Measurements from ENCODE around the gene SLC17A1.

Gene SLC17A1

GRCh38 chr6:25746968-25747367 is 84.9 kb downstream of the SLC17A1 start:
- Histone ChIP-seq H3K4me3 (ENCODE audit: low read length) (no peak overlapping the region), H2AFZ (ENCODE audit: low read length) (no peak overlapping the region), H3K4me2 (ENCODE audit: low read depth, low read length) (no peak overlapping the region), H3K27ac (ENCODE audit: low read length) (no peak overlapping the region), H3K27me3 (replicated peaks; ENCODE audit: insufficient read depth, low read length) (no peaks in the 10 kb centered on the region), H4K20me1 (ENCODE audit: insufficient read depth, low read length) (no peaks in the 10 kb centered on the region), H3F3A (ENCODE audit: insufficient read depth, low read length) (no peaks in the 10 kb centered on the region), H3K4me1 (ENCODE audit: low read length) (no peaks in the 10 kb centered on the region), H3K79me2 (ENCODE audit: low read length) (no peaks in the 10 kb centered on the region), H3K36me3 (replicated peaks; ENCODE audit: insufficient read depth, low read length) (no peaks in the 10 kb centered on the region), H3K9me3 (replicated peaks; ENCODE audit: insufficient read depth, low read length) (no peaks in the 10 kb centered on the region), H3K9ac (ENCODE audit: low read length) (no peak overlapping the region), H3K9me2 (replicated peaks; ENCODE audit: insufficient read depth, low read length) (no peaks in the 10 kb centered on the region)
- DNase-seq = no peak
- TF ChIP-seq CTCF (IDR thresholded peaks at IDR 0.05; ENCODE audit: low read length) (no peak), EZH2 (optimal IDR thresholded peaks at IDR 0.05; ENCODE audit: low read depth, low read length) (no peak), EZH2phosphoT487 (IDR thresholded peaks at IDR 0.05; ENCODE audit: low read length) (no peak)

GRCh38 chr6:25745836-25746235 is 86.0 kb downstream of the SLC17A1 start:
- no peaks in the 10 kb centered on the region for H3K27me3 ChIP-seq (replicated peaks; ENCODE audit: insufficient read depth, low read length)
- no peaks in the 10 kb centered on the region for H3K4me1 ChIP-seq (ENCODE audit: low read length)
- no peaks in the 10 kb centered on the region for H3K9me3 ChIP-seq (replicated peaks; ENCODE audit: insufficient read depth, low read length)
- no peaks in the 10 kb centered on the region for H3F3A ChIP-seq (ENCODE audit: insufficient read depth, low read length)
- H4K20me1 ChIP-seq (ENCODE audit: insufficient read depth, low read length) = no peaks in the 10 kb centered on the region
- H2AFZ ChIP-seq (ENCODE audit: low read length) = no peak overlapping the region
- no peak for DNase-seq
- no peaks in the 10 kb centered on the region for H3K36me3 ChIP-seq (replicated peaks; ENCODE audit: insufficient read depth, low read length)
- H3K9me2 ChIP-seq (replicated peaks; ENCODE audit: insufficient read depth, low read length) = no peaks in the 10 kb centered on the region
- no peaks in the 10 kb centered on the region for H3K79me2 ChIP-seq (ENCODE audit: low read length)
- no peak overlapping the region for H3K9ac ChIP-seq (ENCODE audit: low read length)
- H3K4me3 ChIP-seq (ENCODE audit: low read length) = no peak overlapping the region
- no peak overlapping the region for H3K4me2 ChIP-seq (ENCODE audit: low read depth, low read length)
- no peak for TF ChIP-seq EZH2 (optimal IDR thresholded peaks at IDR 0.05; ENCODE audit: low read depth, low read length)
- no peak for TF ChIP-seq EZH2phosphoT487 (IDR thresholded peaks at IDR 0.05; ENCODE audit: low read length)
- no peak for TF ChIP-seq CTCF (IDR thresholded peaks at IDR 0.05; ENCODE audit: low read length)
- H3K27ac ChIP-seq (ENCODE audit: low read length) = no peak overlapping the region

- H3K4me1 ChIP-seq (ENCODE audit: low read length) = no peaks in the 10 kb centered on the region
- TF ChIP-seq EZH2phosphoT487 (IDR thresholded peaks at IDR 0.05; ENCODE audit: low read length) (no peak), CTCF (IDR thresholded peaks at IDR 0.05; ENCODE audit: low read length) (no peak), EZH2 (optimal IDR thresholded peaks at IDR 0.05; ENCODE audit: low read depth, low read length) (no peak)
- no peaks in the 10 kb centered on the region for H4K20me1 ChIP-seq (ENCODE audit: insufficient read depth, low read length)
- DNase-seq = no peak
- no peaks in the 10 kb centered on the region for H3K36me3 ChIP-seq (replicated peaks; ENCODE audit: insufficient read depth, low read length)
- H2AFZ ChIP-seq (ENCODE audit: low read length) = no peak overlapping the region
- no peak overlapping the region for H3K9ac ChIP-seq (ENCODE audit: low read length)
- no peaks in the 10 kb centered on the region for H3K9me3 ChIP-seq (replicated peaks; ENCODE audit: insufficient read depth, low read length)
- no peak overlapping the region for H3K27ac ChIP-seq (ENCODE audit: low read length)
- no peak overlapping the region for H3K4me3 ChIP-seq (ENCODE audit: low read length)
- H3K27me3 ChIP-seq (replicated peaks; ENCODE audit: insufficient read depth, low read length) = no peaks in the 10 kb centered on the region
- H3F3A ChIP-seq (ENCODE audit: insufficient read depth, low read length) = no peaks in the 10 kb centered on the region
- H3K9me2 ChIP-seq (replicated peaks; ENCODE audit: insufficient read depth, low read length) = no peaks in the 10 kb centered on the region
- H3K79me2 ChIP-seq (ENCODE audit: low read length) = no peaks in the 10 kb centered on the region
- no peak overlapping the region for H3K4me2 ChIP-seq (ENCODE audit: low read depth, low read length)
Observed at GRCh38 chr6:25743868-25744267, 88.0 kb downstream of the SLC17A1 start.
